Panc1 (cell line): ENCODE results near the gene POU6F1. TPM values are rescaled to one million over a fixed set of nuclear protein-coding genes. Genes with fewer than 3 reads are reported as not detected.

Experiments used
- ATAC-seq: fragments of 200-7000 bp; cut with Tn5 transposase; 2 replicates; pipeline ENCODE4 v1.9.1; 2020; ENCODE audit warnings: mild to moderate bottlenecking, moderate library complexity
- BruUV-seq: library from RNA; stranded (reverse); fragments of 400-500 nt; replicated peaks from 2 replicates; lab custom pipeline; 2021; lab: Mats Ljungman, UMichigan
- CTCF ChIA-PET: fragments of 300-600 bp; sonication (Branson Sonifier 250); formaldehyde crosslinking; loops from one replicate; lab custom pipeline; 2022; ENCODE audit warnings: antibody characterized with exemption; lab: Charles Lee
- POLR2A ChIA-PET: fragments of 300-600 bp; sonication (Branson Sonifier 250); formaldehyde crosslinking; loops from one replicate; lab custom pipeline; 2022; ENCODE audit warnings: antibody characterized with exemption; lab: Charles Lee
- DNase-seq: peaks from one replicate; pipeline ENCODE4 v3.0.0-alpha.2; 2010; ENCODE audit warnings: low read depth, low spot score
- H3K27ac ChIP-seq: 2 replicates; pipeline ENCODE4 v1.5.1; 2011; ENCODE audit warnings: mild to moderate bottlenecking, low read length, inconsistent platforms
- H3K27me3 ChIP-seq: fragments of 200-500 bp; sonication (Bioruptor generic); 2 replicates; pipeline ENCODE4 v1.6.0; 2014; ENCODE audit warnings: low read length, inconsistent platforms; ENCODE audit not compliant: control insufficient read depth, insufficient read depth
- H3K36me3 ChIP-seq: fragments of 200-500 bp; sonication (Bioruptor generic); 2 replicates; pipeline ENCODE4 v1.5.1; 2014; ENCODE audit warnings: inconsistent platforms, mild to moderate bottlenecking, low read length, moderate library complexity; ENCODE audit not compliant: control insufficient read depth, insufficient read depth
- H3K4me1 ChIP-seq: 2 replicates; pipeline ENCODE4 v1.5.1; 2011; ENCODE audit warnings: inconsistent platforms, mild to moderate bottlenecking, low read length, moderate library complexity; ENCODE audit not compliant: control insufficient read depth, insufficient read depth
- H3K4me3 ChIP-seq, 2 experiments: 2 replicates each; pipeline ENCODE4 v1.5.1; 2011 to 2012; ENCODE audit warnings: low read depth in 2 of 2, low read length in 2 of 2, mild to moderate bottlenecking in 2 of 2, inconsistent platforms in 1 of 2, moderate library complexity in 1 of 2
- H3K9me3 ChIP-seq: fragments of 200-500 bp; sonication (Bioruptor generic); 2 replicates; pipeline ENCODE4 v1.5.1; 2014; ENCODE audit warnings: low read depth, mild to moderate bottlenecking, inconsistent platforms, low read length, moderate library complexity; ENCODE audit not compliant: control insufficient read depth, insufficient read depth
- CTCF ChIP-seq: fragments of 450-650 bp; IDR thresholded peaks from 2 replicates; pipeline ENCODE4 v1.5.1; 2017; ENCODE audit warnings: mild to moderate bottlenecking
- POLR2AphosphoS5 ChIP-seq: IDR thresholded peaks from 2 replicates; pipeline ENCODE4 v1.6.1; 2012; ENCODE audit warnings: mild to moderate bottlenecking, low read depth, low read length, moderate library complexity
- REST ChIP-seq, 2 experiments: IDR thresholded peaks; 2 replicates each; pipeline ENCODE4 v1.6.1; 2011 to 2012; ENCODE audit warnings: low read depth in 2 of 2, control low read depth in 1 of 2, low read length in 1 of 2, mild to moderate bottlenecking in 1 of 2, moderate library complexity in 1 of 2; ENCODE audit not compliant: insufficient read depth in 1 of 2
- SIN3A ChIP-seq: IDR thresholded peaks from 2 replicates; pipeline ENCODE4 v1.6.1; 2012; ENCODE audit warnings: low read depth, mild to moderate bottlenecking, low read length, moderate library complexity, borderline replicate concordance; ENCODE audit not compliant: insufficient read depth
- TCF7L2 ChIP-seq: IDR thresholded peaks from 2 replicates; pipeline ENCODE4 v1.6.1; 2011; ENCODE audit warnings: mild to moderate bottlenecking, low read depth, low read length, inconsistent platforms
- in situ Hi-C: cut with HindIII; loops from 2 replicates; pipeline ENCODE4 v1.10.0; 2016; ENCODE audit warnings: low sequenced_read_pairs, low pct_unique_long_range_greater_than_20kb
- intact Hi-C: fragments of 100-400 bp; cut with micrococcal nuclease; formaldehyde crosslinking; loops from one replicate; pipeline ENCODE4 v1.10.0; 2022; ENCODE audit not compliant: unreplicated experiment
- total RNA-seq: library from RNA; stranded (reverse); gene quantifications from one replicate; pipeline ENCODE4 v1.2.1, GENCODE V29; 2021; ENCODE audit not compliant: unreplicated experiment

POU6F1 gene
- total RNA-seq, 1 experiment from 2014 or later: 3.1 TPM

GRCh38 chr12:51181558-51181957 is 36.3 kb downstream of the POU6F1 start:
- Histone ChIP-seq H3K4me3 (no peak overlapping the region), H3K27me3 (no peaks in the 10 kb centered on the region), H3K27ac (no peak overlapping the region), H3K4me1 (no peaks in the 10 kb centered on the region), H3K9me3 (no peaks in the 10 kb centered on the region), H3K36me3 (no peaks in the 10 kb centered on the region)
- ChIA-PET POLR2A (no interaction called here), CTCF (no interaction called here)
- TF ChIP-seq POLR2AphosphoS5: no peak
- no peak for TF ChIP-seq TCF7L2
- no peak for TF ChIP-seq CTCF
- no peak for TF ChIP-seq SIN3A
- no peak for TF ChIP-seq REST (IDR thresholded peaks at IDR 0.05; ENCODE audit: insufficient read depth in 1 of 2, low read depth in 2 of 2, low read length in 1 of 2)
- DNase-seq: no peak
- intact Hi-C loops (no loop called here), in situ Hi-C loops (no loop called here)
- no TSS peak for BruUV-seq
- ATAC-seq: no peak

GRCh38 chr12:51177897-51178296 is 40.0 kb downstream of the POU6F1 start:
- DNase-seq (no peak), ATAC-seq (no peak)
- no peaks in the 10 kb centered on the region for H3K27me3 ChIP-seq
- TF ChIP-seq TCF7L2 (no peak), REST (IDR thresholded peaks at IDR 0.05; ENCODE audit: insufficient read depth in 1 of 2, low read depth in 2 of 2, low read length in 1 of 2) (no peak), CTCF (no peak)
- BruUV-seq: no TSS peak
- no peak overlapping the region for H3K27ac ChIP-seq
- peaks cover 5% of the 10 kb centered on the region; the same call in 1 of the 2 replicates for H3K4me1 ChIP-seq
- in situ Hi-C loops (no loop called here), intact Hi-C loops (no loop called here)
- H3K4me3 ChIP-seq: no peak overlapping the region
- H3K36me3 ChIP-seq: no peaks in the 10 kb centered on the region
- H3K9me3 ChIP-seq: no peaks in the 10 kb centered on the region
- POLR2A ChIA-PET: interaction anchor here (0.6 to 0.7 kb wide), 2 partner anchors 533 to 913 kb away, joined by 3 to 9 read pairs; no protein-coding TSS in a partner anchor
- CTCF ChIA-PET: no interaction called here
